Spinal cord (tissue), 10 donors: Measurements from ENCODE around the gene CETP. TPM values are rescaled to one million over a fixed set of nuclear protein-coding genes. Genes with fewer than 3 reads are reported as not detected.

ENCODE experiments used
- DNase-seq, 6 donors: peaks; one replicate each; pipeline versions ENCODE4 v3.0.0 to v3.0.0-alpha.2; 2013 to 2015; ENCODE audit warnings: low spot score in 6 of 6, low read depth in 4 of 6
- H3K27ac ChIP-seq: one replicate; pipeline ENCODE4 v1.5.1; 2013; ENCODE audit warnings: low read depth, low read length, control low read depth
- H3K27me3 ChIP-seq: one replicate; pipeline ENCODE4 v1.6.1; 2013; ENCODE audit warnings: low read length; ENCODE audit not compliant: control insufficient read depth, insufficient read depth
- H3K36me3 ChIP-seq: one replicate; pipeline ENCODE4 v1.6.1; 2013; ENCODE audit warnings: low read length; ENCODE audit not compliant: control insufficient read depth, insufficient read depth
- H3K4me1 ChIP-seq: one replicate; pipeline ENCODE4 v1.6.1; 2013; ENCODE audit warnings: low read length; ENCODE audit not compliant: control insufficient read depth, insufficient read depth
- H3K4me3 ChIP-seq: one replicate; pipeline ENCODE4 v1.5.1; 2013; ENCODE audit warnings: low read depth, low read length, control low read depth
- H3K9me3 ChIP-seq: one replicate; pipeline ENCODE4 v1.6.1; 2013; ENCODE audit warnings: low read length; ENCODE audit not compliant: control insufficient read depth, insufficient read depth
- WGBS: methylation state at CpG from one replicate; pipeline ENCODE4 v1.1.5; 2013; ENCODE audit warnings: missing lambda C conversion rate; ENCODE audit not compliant: insufficient coverage; 5-methylcytosine and 5-hydroxymethylcytosine counted together
- polyA plus RNA-seq, 2 donors: library from polyadenylated mRNA; unstranded; fragments of 120-200 nt; gene quantifications; one replicate each; pipeline ENCODE4 v1.2.1, GENCODE V29; 2013; ENCODE audit not compliant: insufficient read length in 2 of 2
- total RNA-seq, 2 donors: library from RNA; depleted of rRNA in 1 of 2; stranded (reverse); fragments of 120-200 nt in 1 of 2; fragments of >200 nt in 1 of 2; gene quantifications; one replicate each; pipeline versions ENCODE4 v1.2.3 to v1.2.4, GENCODE V29; 2013 to 2014
- donor health status: healthy.

Gene CETP
- total and polyA plus RNA-seq, 4 donors, result 2.0 to 13.5 (median 3.6) TPM

DNA sequence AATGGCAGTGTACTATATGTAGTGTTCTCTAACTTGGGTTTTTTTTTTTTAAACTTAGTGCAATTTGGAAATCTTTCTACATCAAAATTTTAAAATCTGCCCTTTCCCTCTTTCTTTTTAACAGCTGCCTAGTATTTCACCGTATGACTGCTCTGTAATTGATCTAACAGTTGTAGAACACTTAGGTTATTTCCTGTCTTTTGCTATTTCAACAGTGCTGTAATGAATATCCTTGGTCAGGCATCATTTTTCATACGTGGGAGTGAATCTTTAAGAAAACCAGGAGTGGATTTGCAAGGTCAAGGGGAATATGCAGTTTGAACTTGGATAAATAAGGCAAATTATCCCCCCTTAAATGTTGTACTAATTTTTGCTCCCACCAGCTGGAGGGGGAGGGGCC is 31.5 kb downstream of the CETP start:
- peaks cover 21% of the 10 kb centered on the region for H3K4me1 ChIP-seq
- H3K27me3 ChIP-seq, result peaks cover 15% of the 10 kb centered on the region
- H3K27ac ChIP-seq, result no peak overlapping the region
- WGBS, result no CpG with 5 or more reads among the region's 2 CpGs
- no peaks in the 10 kb centered on the region for H3K36me3 ChIP-seq
- H3K4me3 ChIP-seq, result no peak overlapping the region
- no peak for DNase-seq
- H3K9me3 ChIP-seq, result no peaks in the 10 kb centered on the region

GRCh38 chr16:56994311-56994710 is 32.6 kb downstream of the CETP start:
- peaks cover 14% of the 10 kb centered on the region for H3K4me1 ChIP-seq
- H3K36me3 ChIP-seq, result no peaks in the 10 kb centered on the region
- no peak overlapping the region for H3K4me3 ChIP-seq
- H3K27ac ChIP-seq, result no peak overlapping the region
- no peak for DNase-seq
- no peaks in the 10 kb centered on the region for H3K9me3 ChIP-seq
- whole genome bisulfite sequencing, result 72% methylated on average over 5 of the region's 5 CpGs
- peaks cover 11% of the 10 kb centered on the region for H3K27me3 ChIP-seq

GRCh38 chr16:56995136-56995805 is 33.5 kb downstream of the CETP start:
- no peaks in the 10 kb centered on the region for H3K36me3 ChIP-seq
- H3K9me3 ChIP-seq, result no peaks in the 10 kb centered on the region
- no peak overlapping the region for H3K4me3 ChIP-seq
- H3K27ac ChIP-seq, result no peak overlapping the region
- no peak for DNase-seq
- peaks cover 11% of the 10 kb centered on the region for H3K27me3 ChIP-seq
- WGBS, result 62% methylated on average over 5 of the region's 12 CpGs
- H3K4me1 ChIP-seq, result peaks cover 5% of the 10 kb centered on the region

DNA sequence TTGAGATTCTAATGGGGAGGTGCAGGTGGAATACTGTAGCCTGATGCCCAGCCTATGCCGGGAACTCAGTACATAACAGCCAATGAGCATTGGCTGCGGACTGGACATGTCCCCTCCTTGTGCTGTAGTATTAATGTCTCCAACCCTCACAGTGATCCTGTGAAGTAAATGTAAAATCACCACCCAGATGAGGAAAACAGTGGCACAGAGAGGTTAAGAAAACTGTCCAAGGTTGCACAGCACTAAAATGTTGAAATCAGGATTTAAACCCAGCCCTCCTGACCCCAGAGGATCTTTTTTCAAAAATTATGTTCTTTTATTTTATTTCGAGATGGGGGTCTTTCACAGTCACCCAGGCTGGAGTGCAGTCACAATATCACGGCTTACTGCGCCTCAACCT is 35.5 kb downstream of the CETP start:
- no peaks in the 10 kb centered on the region for H3K9me3 ChIP-seq
- H3K27me3 ChIP-seq, result peaks cover 5% of the 10 kb centered on the region
- H3K4me3 ChIP-seq, result no peak overlapping the region
- H3K36me3 ChIP-seq, result no peaks in the 10 kb centered on the region
- H3K27ac ChIP-seq, result no peak overlapping the region
- no peaks in the 10 kb centered on the region for H3K4me1 ChIP-seq
- DNase-seq, result no peak
- WGBS, result 90% methylated on average over 2 of the region's 5 CpGs

GRCh38 chr16:56997931-56998330 is 36.2 kb downstream of the CETP start:
- WGBS, result 100% methylated on average over 1 of the region's 3 CpGs
- no peak for DNase-seq
- Histone ChIP-seq H3K4me3 (no peak overlapping the region), H3K9me3 (no peaks in the 10 kb centered on the region), H3K27me3 (peaks cover 5% of the 10 kb centered on the region), H3K36me3 (no peaks in the 10 kb centered on the region), H3K27ac (no peak overlapping the region), H3K4me1 (no peaks in the 10 kb centered on the region)

GRCh38 chr16:56998352-56998751 is 36.6 kb downstream of the CETP start:
- H3K9me3 ChIP-seq, result no peaks in the 10 kb centered on the region
- no peak overlapping the region for H3K27ac ChIP-seq
- no peak for DNase-seq
- H3K4me3 ChIP-seq, result no peak overlapping the region
- H3K27me3 ChIP-seq, result peaks cover 5% of the 10 kb centered on the region
- no peaks in the 10 kb centered on the region for H3K4me1 ChIP-seq
- 100% methylated on average over 1 of the region's 3 CpGs for WGBS
- H3K36me3 ChIP-seq, result no peaks in the 10 kb centered on the region

DNA sequence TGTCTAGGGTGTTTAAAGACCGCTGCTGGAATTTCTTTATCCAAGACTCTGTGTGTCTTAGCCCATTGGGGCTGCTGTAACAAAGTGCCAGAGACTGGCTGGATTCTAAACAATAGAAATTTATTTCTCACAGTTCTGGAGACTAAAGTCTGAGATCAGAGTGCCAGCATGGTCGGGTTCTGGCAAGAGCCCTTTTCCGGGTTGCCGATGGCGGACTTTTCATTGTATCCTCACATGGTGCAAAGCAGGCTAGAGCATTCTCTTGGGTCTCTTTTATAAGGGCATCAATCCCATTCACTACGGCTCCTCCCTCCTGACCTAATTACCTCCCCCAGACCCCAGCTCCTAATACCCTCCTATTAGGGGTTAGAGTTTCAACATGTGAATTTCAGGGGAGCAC is 37.1 kb downstream of the CETP start:
- Histone ChIP-seq H3K4me3 (no peak overlapping the region), H3K4me1 (no peaks in the 10 kb centered on the region), H3K27ac (no peak overlapping the region), H3K36me3 (no peaks in the 10 kb centered on the region), H3K27me3 (peaks cover 5% of the 10 kb centered on the region), H3K9me3 (no peaks in the 10 kb centered on the region)
- no CpG with 5 or more reads among the region's 6 CpGs for WGBS
- DNase-seq, result no peak

GRCh38 chr16:56999409-57000270 is 37.9 kb downstream of the CETP start:
- Histone ChIP-seq H3K9me3 (no peaks in the 10 kb centered on the region), H3K4me3 (no peak overlapping the region), H3K27ac (no peak overlapping the region), H3K4me1 (no peaks in the 10 kb centered on the region), H3K36me3 (no peaks in the 10 kb centered on the region), H3K27me3 (peaks cover 5% of the 10 kb centered on the region)
- 95% methylated on average over 8 of the region's 11 CpGs for WGBS
- DNase-seq, result no peak

- H3K4me3 ChIP-seq, result no peak overlapping the region
- no peak overlapping the region for H3K27ac ChIP-seq
- WGBS, result 95% methylated on average over 2 of the region's 5 CpGs
- no peak for DNase-seq
- no peaks in the 10 kb centered on the region for H3K4me1 ChIP-seq
- no peaks in the 10 kb centered on the region for H3K36me3 ChIP-seq
- H3K9me3 ChIP-seq, result no peaks in the 10 kb centered on the region
- H3K27me3 ChIP-seq, result no peaks in the 10 kb centered on the region
Observed at GRCh38 chr16:57000271-57001025, 38.7 kb downstream of the CETP start.
